Neural cell (in vitro differentiated cells): ENCODE data around the gene GPX6. TPM values are rescaled to one million over a fixed set of nuclear protein-coding genes. Genes with fewer than 3 reads are reported as not detected.
"Not testable (repeated sequence)": the region's sequence is repeated elsewhere in the genome, so short reads cannot be mapped to it uniquely, and the experiment has no call there.

ENCODE experiments used
- H2AFZ ChIP-seq: fragments of 200-600, 300-800 bp; sonication (generic), shearing (Covaris generic); 2 replicates; pipeline ENCODE4 v1.6.0; 2014; ENCODE audit warnings: low read depth, mild to moderate bottlenecking, antibody characterized with exemption, low read length, moderate library complexity
- H3F3A ChIP-seq: fragments of 200-600 bp; shearing (Covaris generic); 2 replicates; pipeline ENCODE4 v1.6.1; 2016; ENCODE audit warnings: mild to moderate bottlenecking, moderate library complexity, mixed read lengths, antibody characterized with exemption, low read length; ENCODE audit not compliant: insufficient read depth, poor library complexity, severe bottlenecking
- H3K27ac ChIP-seq: fragments of 200-600, 300-800 bp; sonication (generic), shearing (Covaris generic); 2 replicates; pipeline ENCODE4 v1.5.1; 2014; ENCODE audit warnings: mild to moderate bottlenecking, low read length, moderate library complexity
- H3K27me3 ChIP-seq: fragments of 300-800, 200-600 bp; sonication (generic), shearing (Covaris generic); 2 replicates; pipeline ENCODE4 v1.6.0; 2014; ENCODE audit warnings: mild to moderate bottlenecking, low read depth, low read length, moderate library complexity; ENCODE audit not compliant: insufficient read depth
- H3K36me3 ChIP-seq: fragments of 300-800, 200-600 bp; sonication (generic), shearing (Covaris generic); 2 replicates; pipeline ENCODE4 v1.5.1; 2014; ENCODE audit warnings: mild to moderate bottlenecking, antibody characterized with exemption, low read length, moderate library complexity; ENCODE audit not compliant: insufficient read depth
- H3K4me2 ChIP-seq: fragments of 300-800, 200-600 bp; sonication (generic), shearing (Covaris generic); 2 replicates; pipeline ENCODE4 v1.6.0; 2014; ENCODE audit warnings: mild to moderate bottlenecking, low read length
- H3K4me3 ChIP-seq: fragments of 300-800, 200-600 bp; sonication (generic), shearing (Covaris generic); 2 replicates; pipeline ENCODE4 v1.5.1; 2014; ENCODE audit warnings: mild to moderate bottlenecking, low read length, moderate library complexity
- H3K79me2 ChIP-seq: fragments of 200-600 bp; shearing (Covaris generic); replicated peaks from 2 replicates; pipeline ENCODE4 v1.6.0; 2014; ENCODE audit warnings: mild to moderate bottlenecking, low read length, moderate library complexity; ENCODE audit not compliant: insufficient read depth
- H3K9ac ChIP-seq: fragments of 300-800, 200-600 bp; sonication (generic), shearing (Covaris generic); 2 replicates; pipeline ENCODE4 v1.6.1; 2016; ENCODE audit warnings: mild to moderate bottlenecking, low read length, mixed read lengths
- H3K9me2 ChIP-seq: fragments of 200-600 bp; shearing (Covaris generic); 2 replicates; pipeline ENCODE4 v1.6.1; 2016; ENCODE audit warnings: mild to moderate bottlenecking, low read length, mixed read lengths; ENCODE audit not compliant: insufficient read depth
- H3K9me3 ChIP-seq: fragments of 200-600, 300-800 bp; sonication (generic), shearing (Covaris generic); 2 replicates; pipeline ENCODE4 v1.6.1; 2016; ENCODE audit warnings: mild to moderate bottlenecking, mixed run types, low read length, moderate library complexity, mixed read lengths
- H4K20me1 ChIP-seq: fragments of 200-600 bp; shearing (Covaris generic); 2 replicates; pipeline ENCODE4 v1.6.1; 2016; ENCODE audit warnings: mild to moderate bottlenecking, mixed run types; ENCODE audit not compliant: insufficient read depth
- CTCF ChIP-seq: fragments of 450-650 bp; IDR thresholded peaks from 2 replicates; pipeline ENCODE4 v1.5.1; 2014; ENCODE audit warnings: antibody characterized with exemption, mild to moderate bottlenecking, moderate library complexity; ENCODE audit not compliant: poor library complexity, severe bottlenecking
- EP300 ChIP-seq: fragments of 450-650 bp; conservative IDR thresholded peaks from 2 replicates; pipeline ENCODE4 v1.6.1; 2014; ENCODE audit warnings: antibody characterized with exemption, mild to moderate bottlenecking, moderate library complexity; ENCODE audit not compliant: poor library complexity, severe bottlenecking
- EZH2 ChIP-seq: fragments of 200-600, 300-800 bp; shearing (Covaris generic), sonication (generic); IDR thresholded peaks from 2 replicates; pipeline ENCODE4 v1.6.1; 2014; ENCODE audit warnings: antibody characterized with exemption, low read length, borderline replicate concordance, mild to moderate bottlenecking; ENCODE audit not compliant: insufficient read depth, poor library complexity, severe bottlenecking
- MXI1 ChIP-seq: fragments of 450-650 bp; conservative IDR thresholded peaks from 2 replicates; pipeline ENCODE4 v1.6.1; 2014; ENCODE audit warnings: antibody characterized with exemption, mild to moderate bottlenecking; ENCODE audit not compliant: poor library complexity, severe bottlenecking
- POLR2AphosphoS5 ChIP-seq: IDR thresholded peaks from 2 replicates; pipeline ENCODE4 v1.6.1; 2012
- RAD21 ChIP-seq: fragments of 450-650 bp; conservative IDR thresholded peaks from 2 replicates; pipeline ENCODE4 v1.6.1; 2014; ENCODE audit warnings: antibody characterized with exemption, mild to moderate bottlenecking, moderate library complexity
- REST ChIP-seq: IDR thresholded peaks from 2 replicates; pipeline ENCODE4 v1.6.1; 2012; ENCODE audit warnings: borderline replicate concordance
- SMC3 ChIP-seq: fragments of 450-650 bp; conservative IDR thresholded peaks from 2 replicates; pipeline ENCODE4 v1.6.1; 2014; ENCODE audit warnings: antibody characterized with exemption, mild to moderate bottlenecking, moderate library complexity; ENCODE audit not compliant: poor library complexity
- TAF1 ChIP-seq: IDR thresholded peaks from 2 replicates; pipeline ENCODE4 v1.6.1; 2012; ENCODE audit warnings: low read depth
- polyA plus RNA-seq: library from polyadenylated mRNA; depleted of rRNA; stranded (reverse); fragments of >200 nt; gene quantifications from 2 replicates; pipeline ENCODE4 v1.2.3, GENCODE V29; 2014

Gene GPX6
- polyA plus RNA-seq, 1 donor from 2014 or later: not detected

GRCh38 chr6:28553384-28553985 lies 37.9 kb upstream of the GPX6 start (continued):
- no peak for TF ChIP-seq POLR2AphosphoS5

GRCh38 chr6:28551891-28552666 lies 36.5 kb upstream of the GPX6 start:
- H3K36me3 ChIP-seq: no peaks in the 10 kb centered on the region
- no peak overlapping the region for H3K4me3 ChIP-seq

GRCh38 chr6:28547003-28547402 lies 31.4 kb upstream of the GPX6 start:
- H3K9ac ChIP-seq, H3K4me3 ChIP-seq, H3K79me2 ChIP-seq, H3K9me2 ChIP-seq, H3K27me3 ChIP-seq, H3K9me3 ChIP-seq, H3K4me2 ChIP-seq, H4K20me1 ChIP-seq, H3K27ac ChIP-seq, H3K36me3 ChIP-seq, H2AFZ ChIP-seq, H3F3A ChIP-seq: not testable (repeated sequence)

More at GRCh38 chr6:28551891-28552666, 36.5 kb upstream of the GPX6 start:
- no peaks in the 10 kb centered on the region for H3F3A ChIP-seq
- no peaks in the 10 kb centered on the region for H3K27me3 ChIP-seq
- TF ChIP-seq CTCF (no peak), SMC3 (no peak), TAF1 (no peak)
- H3K9me2 ChIP-seq: no peaks in the 10 kb centered on the region
- no peak overlapping the region for H3K4me2 ChIP-seq
- H2AFZ ChIP-seq: no peak overlapping the region
- H4K20me1 ChIP-seq: no peaks in the 10 kb centered on the region
- H3K9ac ChIP-seq: no peak overlapping the region
- no peaks in the 10 kb centered on the region for H3K79me2 ChIP-seq
- H3K27ac ChIP-seq: no peak overlapping the region
- no peaks in the 10 kb centered on the region for H3K9me3 ChIP-seq

GRCh38 chr6:28545955-28546354 lies 30.4 kb upstream of the GPX6 start:
- Histone ChIP-seq H3K27me3 (no peaks in the 10 kb centered on the region), H3F3A (no peaks in the 10 kb centered on the region)

More at GRCh38 chr6:28545955-28546354, 30.4 kb upstream of the GPX6 start:
- Histone ChIP-seq H3K9me2 (no peaks in the 10 kb centered on the region), H2AFZ (no peak overlapping the region), H3K27ac (no peak overlapping the region), H3K4me3 (no peak overlapping the region), H3K9ac (no peak overlapping the region), H3K9me3 (no peaks in the 10 kb centered on the region), H4K20me1 (no peaks in the 10 kb centered on the region), H3K36me3 (no peaks in the 10 kb centered on the region), H3K79me2 (no peaks in the 10 kb centered on the region), H3K4me2 (no peak overlapping the region)
- no peak for TF ChIP-seq TAF1
- no peak for TF ChIP-seq EZH2
- TF ChIP-seq RAD21: no peak
- no peak for TF ChIP-seq SMC3
- no peak for TF ChIP-seq POLR2AphosphoS5
- TF ChIP-seq EP300: no peak
- TF ChIP-seq MXI1: no peak
- no peak for TF ChIP-seq CTCF
- TF ChIP-seq REST: no peak
